HG03457 (cell line): ENCODE data around the gene KIF1B.
"Not testable (repeated sequence)": the region's sequence is repeated elsewhere in the genome, so short reads cannot be mapped to it uniquely, and the experiment has no call there.

Source experiments
- ATAC-seq: cut with Tn5 transposase; IDR thresholded peaks from one replicate; pipeline ENCODE4 v1.9.1; 2021; ENCODE audit warnings: moderate number of reproducible peaks; ENCODE audit not compliant: unreplicated experiment

The KIF1B gene

DNA sequence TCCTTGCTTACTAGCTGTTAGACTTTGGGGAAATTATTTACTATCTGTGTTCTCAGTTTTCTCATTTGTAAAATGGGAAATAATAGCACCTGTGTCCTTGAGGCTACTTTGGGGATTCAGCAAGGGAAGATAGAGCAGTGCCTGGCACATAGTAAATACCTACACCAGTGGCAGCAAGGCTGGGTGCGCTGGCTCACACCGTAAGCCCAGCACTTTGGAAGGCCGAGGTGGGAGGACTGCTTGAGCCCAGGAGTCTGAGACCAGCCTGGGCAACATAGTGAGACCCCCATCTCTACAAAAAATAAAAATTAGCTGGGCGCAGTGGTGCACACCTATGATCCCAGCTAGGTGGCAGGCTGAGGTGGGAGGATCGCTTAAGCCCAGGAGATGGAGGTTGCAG, 211.3 kb downstream of the KIF1B start:
- no peak for ATAC-seq

DNA sequence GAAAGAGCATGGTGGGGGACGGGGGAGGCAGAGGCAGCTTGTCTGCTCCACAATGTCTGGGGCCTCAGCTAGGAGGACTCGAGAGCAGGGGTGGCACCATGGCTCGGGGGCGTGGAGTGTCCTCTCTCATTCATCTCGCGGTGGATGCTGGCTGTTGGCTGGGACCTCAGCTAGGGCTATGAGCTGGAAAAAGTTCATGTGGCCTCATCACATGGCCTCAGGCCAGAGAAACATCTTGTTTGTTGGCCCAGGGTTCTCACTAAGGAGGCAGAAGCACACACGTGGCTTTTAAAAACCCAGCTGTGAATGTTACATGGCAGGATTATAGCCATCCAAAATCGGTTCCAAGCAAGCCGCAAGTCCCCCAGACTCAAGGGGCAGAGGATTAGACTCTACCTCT, 213.7 kb downstream of the KIF1B start:
- no peak for ATAC-seq

DNA sequence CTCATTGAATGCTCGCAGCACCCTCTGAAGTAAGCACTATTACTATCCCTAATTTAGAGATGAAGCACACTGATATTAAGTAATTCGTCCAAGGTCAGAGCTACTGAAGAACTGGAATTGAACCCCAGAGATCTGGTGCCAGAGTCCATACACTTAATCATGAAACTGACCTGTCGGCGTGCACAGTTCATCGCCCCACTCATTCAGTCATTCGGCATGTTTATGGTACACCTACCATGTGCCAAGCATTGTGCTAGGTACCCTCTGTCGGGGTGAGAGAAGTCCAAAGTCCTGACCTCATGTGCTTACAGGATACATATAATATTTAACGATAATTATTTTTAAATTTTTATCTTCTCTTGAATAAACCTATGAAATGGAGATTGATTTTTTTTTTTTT, 214.3 kb downstream of the KIF1B start:
- no peak for ATAC-seq

DNA sequence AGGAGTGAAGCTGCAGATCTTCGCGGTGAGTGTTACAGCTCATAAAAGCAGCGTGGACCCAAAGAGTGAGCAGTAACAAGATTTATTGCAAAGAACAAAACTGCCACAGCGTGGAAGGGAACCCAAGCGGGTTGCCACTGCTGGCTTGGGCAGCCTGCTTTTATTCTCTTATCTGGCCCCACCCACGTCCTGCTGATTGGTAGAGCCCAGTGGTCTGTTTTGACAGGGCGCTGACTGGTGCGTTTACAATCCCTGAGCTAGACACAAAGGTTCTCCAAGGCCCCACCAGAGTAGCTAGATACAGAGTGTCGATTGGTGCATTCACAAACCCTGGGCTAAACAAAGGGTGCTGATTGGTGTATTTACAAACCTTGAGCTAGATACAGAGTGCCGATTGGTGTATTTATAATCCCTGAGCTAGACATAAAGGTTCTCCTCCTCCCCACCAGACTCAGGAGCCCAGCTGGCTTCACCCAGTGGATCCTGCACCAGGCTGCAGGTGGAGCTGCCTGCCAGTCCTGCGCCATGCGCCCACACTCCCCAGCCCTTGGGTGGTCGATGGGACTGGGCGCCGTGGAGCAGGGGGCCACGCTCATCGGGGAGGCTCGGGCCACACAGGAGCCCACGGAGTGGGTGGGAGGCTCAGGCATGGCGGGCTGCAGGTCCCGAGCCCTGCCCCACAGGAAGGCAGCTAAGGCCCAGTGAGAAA, 215.6 kb downstream of the KIF1B start:
- not testable (repeated sequence) for ATAC-seq

DNA sequence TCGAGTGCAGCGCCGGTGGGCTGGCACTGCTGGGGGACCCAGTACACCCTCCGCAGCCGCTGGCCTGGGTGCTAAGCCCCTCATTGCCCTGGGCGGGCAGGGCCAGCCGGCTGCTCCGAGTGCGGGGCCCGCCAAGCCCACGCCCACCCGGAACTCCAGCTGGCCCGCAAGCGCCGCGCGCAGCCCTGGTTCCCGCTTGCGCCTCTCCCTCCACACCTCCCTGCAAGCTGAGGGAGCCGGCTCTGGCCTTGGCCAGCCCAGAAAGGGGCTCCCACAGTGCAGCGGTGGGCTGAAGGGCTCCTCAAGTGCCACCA, 216.1 kb downstream of the KIF1B start:
- not testable (repeated sequence) for ATAC-seq

DNA sequence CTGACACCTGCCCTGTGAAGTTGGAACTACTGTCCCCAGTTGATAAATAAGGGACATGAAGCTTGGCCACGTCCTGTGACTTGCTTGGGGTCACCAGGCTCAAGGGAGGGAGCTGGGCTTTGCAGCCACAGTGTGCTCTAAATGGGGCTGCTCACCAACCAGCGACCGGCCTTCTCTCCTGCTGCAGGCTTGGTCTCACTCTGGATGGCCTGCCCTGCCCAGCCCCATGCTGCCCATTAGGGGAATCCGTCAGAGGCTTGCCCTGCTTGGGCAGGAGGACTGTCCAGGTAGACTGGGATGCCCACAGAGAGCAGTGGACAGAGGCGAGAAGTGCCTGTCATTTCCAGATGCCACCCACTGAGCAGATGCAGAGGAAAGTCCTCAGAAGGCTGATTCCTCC, 218.6 kb downstream of the KIF1B start:
- ATAC-seq = no peak

DNA sequence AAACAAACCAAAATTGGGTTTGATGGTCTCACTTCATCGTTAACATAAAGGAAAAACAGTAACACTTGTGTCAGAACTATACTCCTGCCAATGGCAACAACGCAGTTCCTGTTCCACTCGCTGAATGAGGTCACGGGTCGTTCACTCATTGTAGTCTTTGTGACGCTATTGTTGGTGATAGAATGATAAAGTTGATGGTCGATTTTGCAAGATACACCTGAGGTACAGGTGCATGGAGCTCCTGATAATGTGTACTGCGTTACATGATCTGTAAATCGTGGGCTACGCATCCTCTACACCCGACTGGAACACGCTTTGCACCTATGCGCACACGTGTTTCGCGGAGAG, 219.5 kb downstream of the KIF1B start:
- no peak for ATAC-seq

DNA sequence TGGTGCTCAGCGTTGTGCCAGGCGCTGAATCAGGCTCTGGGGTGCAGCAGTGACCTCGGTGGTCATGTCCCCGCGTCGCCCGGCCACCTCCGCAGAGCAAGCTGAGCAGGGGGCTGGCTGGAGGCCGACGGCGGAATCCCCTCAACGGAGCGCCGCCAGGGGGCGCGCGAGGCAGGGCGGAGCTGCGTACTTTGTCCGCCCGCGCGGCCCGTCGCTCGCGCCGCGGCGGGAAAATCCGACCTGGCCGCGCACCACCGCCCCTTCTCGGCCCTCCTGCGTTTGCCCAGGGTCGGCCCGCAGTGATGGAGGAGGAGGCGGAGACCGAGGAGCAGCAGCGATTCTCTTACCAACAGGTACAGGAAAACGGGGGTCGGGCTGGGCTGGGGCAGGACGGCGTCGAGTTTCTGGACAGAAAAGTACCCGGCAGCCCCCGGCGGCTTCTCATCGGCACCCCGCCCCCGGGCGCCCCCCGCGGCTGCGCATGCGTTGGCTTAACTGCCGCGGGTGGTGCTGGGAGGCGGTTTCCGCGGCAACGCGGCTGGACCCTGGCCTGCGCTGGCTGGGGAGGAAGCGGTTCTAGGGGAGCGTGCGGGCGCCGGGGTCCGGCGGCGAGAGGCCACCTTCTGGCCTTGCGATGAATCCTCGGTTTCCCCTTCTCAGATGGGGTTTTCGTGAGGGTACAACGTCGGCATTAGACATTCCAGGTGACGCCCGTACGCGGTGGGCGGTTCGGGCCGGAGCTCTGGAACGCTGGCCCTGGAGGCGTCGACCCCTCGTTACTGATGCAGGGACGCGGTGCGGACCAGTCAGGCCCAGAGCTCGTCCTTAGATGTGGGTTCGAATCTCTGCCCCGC, 220.1 kb downstream of the KIF1B start, which contains the start of gene CENPS:
CENPS (plus strand) TSS at position 218 of the 854 bp plus-strand sequence; CDS start at position 303, 85 bp downstream.
- ATAC-seq = peak; percentile 50
